Activated T-helper 9 cell treated with anti-CD3 and anti-CD28 coated beads, Interleukin-2, amount 50 U/mL, for 16 hours (primary cell): ENCODE measurements around the gene PGAM1.
"Not testable (repeated sequence)": the region's sequence is repeated elsewhere in the genome, so short reads cannot be mapped to it uniquely, and the experiment has no call there.

Experiments
- DNase-seq: peaks from one replicate; pipeline ENCODE4 v3.0.0-alpha.2; 2020; ENCODE audit warnings: low read depth

PGAM1 gene

GRCh38 chr10:97459111-97459510 is 33.1 kb downstream of the PGAM1 start:
- no peak for DNase-seq

GRCh38 chr10:97459933-97460332 is 33.9 kb downstream of the PGAM1 start:
- DNase-seq: no peak

- DNase-seq: no peak
Observed at GRCh38 chr10:97462309-97462708, 36.3 kb downstream of the PGAM1 start.

- DNase-seq: no peak
Observed at GRCh38 chr10:97463363-97464132, 37.6 kb downstream of the PGAM1 start.

GRCh38 chr10:97464226-97464625 is 38.2 kb downstream of the PGAM1 start:
- no peak for DNase-seq

- no peak for DNase-seq
Observed at GRCh38 chr10:97465982-97466381, 40.0 kb downstream of the PGAM1 start.

GRCh38 chr10:97466755-97467154 is 40.8 kb downstream of the PGAM1 start:
- no peak for DNase-seq

GRCh38 chr10:97468162-97468561 is 42.2 kb downstream of the PGAM1 start:
- DNase-seq: no peak

- DNase-seq: not testable (repeated sequence)
Observed at GRCh38 chr10:97468781-97469180, 42.8 kb downstream of the PGAM1 start.

GRCh38 chr10:97474918-97475317 is 48.9 kb downstream of the PGAM1 start:
- no peak for DNase-seq

- no peak for DNase-seq
Observed at GRCh38 chr10:97475936-97476594, 50.1 kb downstream of the PGAM1 start.

GRCh38 chr10:97479410-97479809 is 53.4 kb downstream of the PGAM1 start:
- not testable (repeated sequence) for DNase-seq

GRCh38 chr10:97479939-97480338 is 53.9 kb downstream of the PGAM1 start:
- DNase-seq: no peak

- no peak for DNase-seq
Observed at GRCh38 chr10:97481071-97481470, 55.1 kb downstream of the PGAM1 start.

GRCh38 chr10:97482381-97482780 is 56.4 kb downstream of the PGAM1 start:
- DNase-seq: no peak
